GM12873 (cell line): Measurements from ENCODE around the gene SPRR1B.

Source experiments
- CTCF ChIP-seq: IDR thresholded peaks from 2 replicates; pipeline ENCODE4 v1.5.1; 2012; ENCODE audit warnings: low read depth, mild to moderate bottlenecking, moderate library complexity, low read length, control low read depth; ENCODE audit not compliant: insufficient read depth; ENCODE audit errors: missing control alignments

Gene SPRR1B

GRCh38 chr1:152996633-152997400 lies 34.2 kb upstream of the SPRR1B start:
- TF ChIP-seq CTCF: no peak

GRCh38 chr1:152997901-152998300 lies 33.1 kb upstream of the SPRR1B start:
- TF ChIP-seq CTCF: no peak

GRCh38 chr1:152998476-152998875 lies 32.5 kb upstream of the SPRR1B start:
- TF ChIP-seq CTCF: no peak

GRCh38 chr1:152999818-153000217 lies 31.2 kb upstream of the SPRR1B start:
- TF ChIP-seq CTCF: no peak

- TF ChIP-seq CTCF: no peak
These were observed 30.7 kb upstream of the SPRR1B start for GRCh38 chr1:153000294-153000693.

- no peak for TF ChIP-seq CTCF
These were observed 29.6 kb upstream of the SPRR1B start, which contains the start of gene SPRR3 for GRCh38 chr1:153001382-153001781. TSS of gene SPRR3 (plus strand) at chr1:153001749. CDS start at chr1:153003021, 1,272 bp downstream.

- TF ChIP-seq CTCF: no peak
These were observed 7.9 kb upstream of the SPRR1B start for GRCh38 chr1:153023109-153023508.
